MM.1S (cell line): ENCODE measurements around the gene SACS.

Experiments
- DNase-seq: peaks from one replicate; pipeline ENCODE4 v3.0.0-alpha.2; 2015
- H2AFZ ChIP-seq: fragments of 300-600 bp; sonication (generic); 2 replicates; pipeline ENCODE4 v1.6.0; 2016; ENCODE audit warnings: antibody characterized with exemption, low read length
- H3F3A ChIP-seq: fragments of 300-600 bp; sonication (generic); 2 replicates; pipeline ENCODE4 v1.6.1; 2016; ENCODE audit warnings: mild to moderate bottlenecking, antibody characterized with exemption, low read length, moderate library complexity, mixed read lengths; ENCODE audit not compliant: insufficient read depth
- H3K27ac ChIP-seq: fragments of 300-600 bp; sonication (generic); 2 replicates; pipeline ENCODE4 v1.5.1; 2016; ENCODE audit warnings: mild to moderate bottlenecking, low read length
- H3K27me3 ChIP-seq: fragments of 300-600 bp; sonication (generic); replicated peaks from 2 replicates; pipeline ENCODE4 v1.6.0; 2016; ENCODE audit warnings: low read length; ENCODE audit not compliant: insufficient read depth
- H3K36me3 ChIP-seq: fragments of 300-600 bp; sonication (generic); replicated peaks from 2 replicates; pipeline ENCODE4 v1.6.1; 2016; ENCODE audit warnings: mild to moderate bottlenecking, low read length, mixed read lengths; ENCODE audit not compliant: insufficient read depth
- H3K4me1 ChIP-seq: fragments of 300-600 bp; sonication (generic); 2 replicates; pipeline ENCODE4 v1.6.1; 2016; ENCODE audit warnings: low read length, mixed read lengths
- H3K4me2 ChIP-seq: fragments of 300-600 bp; sonication (generic); 2 replicates; pipeline ENCODE4 v1.6.0; 2016; ENCODE audit warnings: low read depth, low read length
- H3K4me3 ChIP-seq: fragments of 300-600 bp; sonication (generic); 2 replicates; pipeline ENCODE4 v1.5.1; 2016; ENCODE audit warnings: low read length, mixed read lengths
- H3K79me2 ChIP-seq: fragments of 300-600 bp; sonication (generic); 2 replicates; pipeline ENCODE4 v1.6.1; 2016; ENCODE audit warnings: mixed run types, low read length, mixed read lengths
- H3K9ac ChIP-seq: fragments of 300-600 bp; sonication (generic); 2 replicates; pipeline ENCODE4 v1.6.1; 2016; ENCODE audit warnings: low read length, mixed read lengths
- H3K9me2 ChIP-seq: fragments of 300-600 bp; sonication (generic); replicated peaks from 2 replicates; pipeline ENCODE4 v1.6.1; 2016; ENCODE audit warnings: mild to moderate bottlenecking, low read length, mixed read lengths; ENCODE audit not compliant: insufficient read depth
- H3K9me3 ChIP-seq: fragments of 300-600 bp; sonication (generic); replicated peaks from 2 replicates; pipeline ENCODE4 v1.6.1; 2016; ENCODE audit warnings: mild to moderate bottlenecking, low read length, mixed read lengths; ENCODE audit not compliant: insufficient read depth
- H4K20me1 ChIP-seq: fragments of 300-600 bp; sonication (generic); 2 replicates; pipeline ENCODE4 v1.6.1; 2016; ENCODE audit warnings: mild to moderate bottlenecking, low read length, moderate library complexity, mixed read lengths; ENCODE audit not compliant: insufficient read depth
- EZH2 ChIP-seq: fragments of 300-600 bp; sonication (generic); optimal IDR thresholded peaks from 2 replicates; pipeline ENCODE3; 2017; ENCODE audit warnings: low read depth, mild to moderate bottlenecking, antibody characterized with exemption, low read length, mixed read lengths
- EZH2phosphoT487 ChIP-seq: fragments of 300-600 bp; sonication (generic); IDR thresholded peaks from 2 replicates; pipeline ENCODE4 v1.6.1; 2018; ENCODE audit warnings: antibody characterized with exemption, low read length
- TF ChIP-seq, protein P1 (sequence below): fragments of 300-600 bp; sonication (generic); IDR thresholded peaks from 2 replicates; pipeline ENCODE4 v1.5.1; 2016; ENCODE audit warnings: antibody characterized with exemption, low read length, mixed read lengths

The SACS gene

DNA sequence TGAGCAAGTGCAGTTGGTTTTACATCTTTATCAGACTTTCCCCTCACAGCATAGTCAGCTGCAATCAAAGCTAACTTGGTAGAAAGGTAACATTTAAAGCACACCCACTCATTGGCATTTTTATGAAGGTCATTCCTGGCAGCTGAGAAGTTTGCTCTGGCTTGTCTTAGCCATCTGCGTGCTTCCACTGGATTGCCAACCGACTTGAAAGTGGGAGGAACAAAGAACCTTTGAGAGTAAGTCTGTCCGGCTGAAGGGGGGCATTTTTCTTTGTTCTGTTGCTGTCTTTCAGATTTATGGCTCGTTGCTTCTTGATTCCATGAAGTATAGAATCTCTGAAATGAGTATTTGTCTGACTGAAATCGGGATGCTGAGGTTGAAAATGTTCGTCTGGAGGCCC lies 103.1 kb downstream of the SACS start:
- Histone ChIP-seq H3K27me3 (no peaks in the 10 kb centered on the region), H3K4me2 (no peak overlapping the region), H3K9me2 (no peaks in the 10 kb centered on the region), H4K20me1 (no peaks in the 10 kb centered on the region), H3K27ac (no peak overlapping the region), H3K9me3 (no peaks in the 10 kb centered on the region), H3K4me3 (no peak overlapping the region), H3K79me2 (no peaks in the 10 kb centered on the region), H3K4me1 (no peaks in the 10 kb centered on the region), H3K9ac (no peak overlapping the region), H3K36me3 (no peaks in the 10 kb centered on the region), H3F3A (no peaks in the 10 kb centered on the region), H2AFZ (no peak overlapping the region)
- no peak for DNase-seq
- TF ChIP-seq, protein P1, sequence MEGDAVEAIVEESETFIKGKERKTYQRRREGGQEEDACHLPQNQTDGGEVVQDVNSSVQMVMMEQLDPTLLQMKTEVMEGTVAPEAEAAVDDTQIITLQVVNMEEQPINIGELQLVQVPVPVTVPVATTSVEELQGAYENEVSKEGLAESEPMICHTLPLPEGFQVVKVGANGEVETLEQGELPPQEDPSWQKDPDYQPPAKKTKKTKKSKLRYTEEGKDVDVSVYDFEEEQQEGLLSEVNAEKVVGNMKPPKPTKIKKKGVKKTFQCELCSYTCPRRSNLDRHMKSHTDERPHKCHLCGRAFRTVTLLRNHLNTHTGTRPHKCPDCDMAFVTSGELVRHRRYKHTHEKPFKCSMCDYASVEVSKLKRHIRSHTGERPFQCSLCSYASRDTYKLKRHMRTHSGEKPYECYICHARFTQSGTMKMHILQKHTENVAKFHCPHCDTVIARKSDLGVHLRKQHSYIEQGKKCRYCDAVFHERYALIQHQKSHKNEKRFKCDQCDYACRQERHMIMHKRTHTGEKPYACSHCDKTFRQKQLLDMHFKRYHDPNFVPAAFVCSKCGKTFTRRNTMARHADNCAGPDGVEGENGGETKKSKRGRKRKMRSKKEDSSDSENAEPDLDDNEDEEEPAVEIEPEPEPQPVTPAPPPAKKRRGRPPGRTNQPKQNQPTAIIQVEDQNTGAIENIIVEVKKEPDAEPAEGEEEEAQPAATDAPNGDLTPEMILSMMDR, result no peak
- TF ChIP-seq EZH2phosphoT487 (no peak), EZH2 (no peak)

DNA sequence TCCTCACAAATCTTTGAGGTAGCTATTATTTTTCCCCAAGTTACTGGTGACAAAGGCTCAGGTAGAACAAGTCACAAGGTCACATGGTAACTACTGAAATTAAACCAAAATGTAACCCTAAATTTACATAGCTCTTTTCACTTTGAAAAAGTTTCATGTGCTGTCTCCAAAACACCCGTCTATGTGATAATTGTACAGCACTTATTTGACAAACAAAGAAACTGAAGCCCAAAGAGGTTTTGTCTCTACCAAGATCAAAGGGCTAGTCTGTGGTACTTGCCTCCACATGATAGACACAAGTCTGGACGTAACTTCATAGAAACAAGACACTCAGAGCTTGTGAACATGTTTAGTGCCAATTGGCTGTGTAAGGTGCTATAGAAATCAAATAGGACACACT lies 108.3 kb downstream of the SACS start:
- no peaks in the 10 kb centered on the region for H4K20me1 ChIP-seq
- no peak overlapping the region for H3K4me2 ChIP-seq
- H3K79me2 ChIP-seq, result no peaks in the 10 kb centered on the region
- H2AFZ ChIP-seq, result no peak overlapping the region
- no peaks in the 10 kb centered on the region for H3K4me1 ChIP-seq
- H3K36me3 ChIP-seq, result no peaks in the 10 kb centered on the region
- no peaks in the 10 kb centered on the region for H3K9me2 ChIP-seq
- no peaks in the 10 kb centered on the region for H3K9me3 ChIP-seq
- no peaks in the 10 kb centered on the region for H3K27me3 ChIP-seq
- H3K4me3 ChIP-seq, result no peak overlapping the region
- no peak overlapping the region for H3K9ac ChIP-seq
- DNase-seq, result no peak
- H3K27ac ChIP-seq, result no peak overlapping the region
- H3F3A ChIP-seq, result no peaks in the 10 kb centered on the region
- TF ChIP-seq EZH2 (no peak), EZH2phosphoT487 (no peak)
- TF ChIP-seq, protein P1, result no peak

DNA sequence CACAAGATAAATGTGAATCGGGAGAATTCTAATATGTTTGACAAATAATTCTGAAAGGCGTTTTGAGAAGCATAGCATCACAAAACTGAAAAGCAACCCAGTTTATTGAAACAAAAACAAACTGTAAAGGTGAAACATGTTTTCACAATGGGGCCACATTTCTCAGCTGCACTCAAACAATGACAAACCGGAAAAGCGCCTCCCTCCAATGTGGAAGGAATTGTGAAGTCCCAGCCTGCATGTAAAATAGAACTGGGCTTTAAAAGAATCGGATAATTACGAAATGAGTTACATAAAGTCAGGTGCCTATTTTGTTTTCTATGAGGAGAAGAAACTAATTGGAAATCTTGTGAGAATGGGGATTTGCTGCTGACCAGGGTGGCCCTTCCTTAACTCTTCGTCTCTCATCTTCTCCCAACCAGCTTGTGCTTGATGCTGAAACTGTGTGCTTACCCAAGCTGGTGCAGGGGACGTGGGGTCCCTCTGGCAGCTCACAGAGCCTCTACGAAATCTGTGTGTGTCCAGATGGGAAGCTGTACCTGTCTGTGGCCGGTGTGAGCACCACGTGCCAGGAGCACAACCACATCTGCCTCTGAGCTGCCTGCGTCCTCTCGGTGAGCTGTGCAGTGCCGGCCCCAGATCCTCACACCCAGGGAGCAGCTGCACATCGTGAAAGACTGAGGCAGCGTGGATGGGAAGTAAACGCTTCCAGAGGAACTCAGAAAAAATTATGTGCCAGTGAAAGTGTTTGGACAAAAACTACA lies 109.4 kb downstream of the SACS start:
- H3K9me3 ChIP-seq, result no peaks in the 10 kb centered on the region
- H3F3A ChIP-seq, result no peaks in the 10 kb centered on the region
- H3K27ac ChIP-seq, result no peak overlapping the region
- no peak for DNase-seq
- H3K9ac ChIP-seq, result no peak overlapping the region
- no peak overlapping the region for H3K4me3 ChIP-seq
- H3K36me3 ChIP-seq, result no peaks in the 10 kb centered on the region
- no peak overlapping the region for H2AFZ ChIP-seq
- TF ChIP-seq EZH2phosphoT487 (no peak), EZH2 (no peak)
- TF ChIP-seq, protein P1, result no peak
- H3K79me2 ChIP-seq, result no peaks in the 10 kb centered on the region
- no peak overlapping the region for H3K4me2 ChIP-seq
- H4K20me1 ChIP-seq, result no peaks in the 10 kb centered on the region
- no peaks in the 10 kb centered on the region for H3K27me3 ChIP-seq
- no peaks in the 10 kb centered on the region for H3K9me2 ChIP-seq
- no peaks in the 10 kb centered on the region for H3K4me1 ChIP-seq
